GM10248 (cell line): ENCODE measurements around the gene RASSF7.

Experiments used
- CTCF ChIA-PET: fragments of 300-600 bp; sonication (Branson Sonifier 250); formaldehyde crosslinking; extraction: SDS; loops from one replicate; lab custom pipeline; 2021; ENCODE audit warnings: antibody characterized with exemption; lab: Yijun Ruan, JAX
- POLR2A ChIA-PET: fragments of 350-650 bp; sonication (Branson Sonifier 250); formaldehyde crosslinking; extraction: SDS; loops from one replicate; lab custom pipeline; 2020; ENCODE audit warnings: antibody characterized with exemption; lab: Yijun Ruan, JAX
- DNase-seq: peaks from one replicate; pipeline ENCODE4 v3.0.0; 2012; ENCODE audit errors: extremely low spot score
- CTCF ChIP-seq: IDR thresholded peaks from 2 replicates; pipeline ENCODE4 v1.5.1; 2012; ENCODE audit warnings: mild to moderate bottlenecking, low read depth; ENCODE audit errors: extremely low read depth, missing control alignments, control extremely low read depth

RASSF7 gene

GRCh38 chr11:536841-537621, 23.7 kb upstream of the RASSF7 start, which contains the start of gene LRRC56:
Gene LRRC56 (plus strand): TSS chr11:537527. CDS start chr11:540685, 3,158 bp downstream.
- CTCF ChIA-PET: interaction anchor here (1.3 to 6.8 kb wide), 3 partner anchors 8 to 190 kb away, joined by 3 to 77 read pairs (median 4); no protein-coding TSS in a partner anchor
- peak; percentile 96 for DNase-seq
- POLR2A ChIA-PET: no interaction called here
- TF ChIP-seq CTCF: no peak

GRCh38 chr11:537622-538430, 22.9 kb upstream of the RASSF7 start:
- POLR2A ChIA-PET: no interaction called here
- DNase-seq: no peak
- no peak for TF ChIP-seq CTCF
- CTCF ChIA-PET: no interaction called here

- ChIA-PET CTCF (interaction anchor here (0.8 kb wide), 1 partner anchor 16 kb away, joined by 3 read pairs; no protein-coding TSS in a partner anchor), POLR2A (no interaction called here)
- no peak for TF ChIP-seq CTCF
- DNase-seq: no peak
These were observed 22.2 kb upstream of the RASSF7 start for GRCh38 chr11:538431-539051.

- ChIA-PET CTCF (interaction anchor here (1.8 kb wide), 1 partner anchor 14 kb away, joined by 6 read pairs; no protein-coding TSS in a partner anchor), POLR2A (no interaction called here)
- no peak for DNase-seq
- TF ChIP-seq CTCF: no peak
These were observed 20.7 kb upstream of the RASSF7 start for GRCh38 chr11:539971-540481.

GRCh38 chr11:540583-541432, 20.0 kb upstream of the RASSF7 start:
- no peak for DNase-seq
- TF ChIP-seq CTCF: no peak
- CTCF ChIA-PET: interaction anchor here (1.4 to 1.8 kb wide), 2 partner anchors 13 to 15 kb away, joined by 3 to 6 read pairs; no protein-coding TSS in a partner anchor
- POLR2A ChIA-PET: interaction anchor here (1.1 kb wide), 1 partner anchor 14 kb away, joined by 3 read pairs; no protein-coding TSS in a partner anchor
